Testis (tissue), 3 donors: Measurements from ENCODE around the gene RGS17. TPM values are rescaled to one million over a fixed set of nuclear protein-coding genes. Genes with fewer than 3 reads are reported as not detected.
"Not testable (repeated sequence)": the region's sequence is repeated elsewhere in the genome, so short reads cannot be mapped to it uniquely, and the experiment has no call there.

Experiments
- DNase-seq: peaks from one replicate; pipeline ENCODE4 v3.0.0-alpha.2; 2019
- H3K27ac ChIP-seq, 2 donors: fragments of 200-600 bp; sonication (generic); one replicate each; pipeline ENCODE4 v1.5.1; 2019
- H3K27me3 ChIP-seq: fragments of 200-600 bp; sonication (generic); one replicate; pipeline ENCODE4 v1.5.1; 2019
- H3K36me3 ChIP-seq: fragments of 200-600 bp; sonication (generic); one replicate; pipeline ENCODE4 v1.5.1; 2017; ENCODE audit warnings: low read depth; ENCODE audit errors: missing control alignments
- H3K4me1 ChIP-seq: fragments of 200-600 bp; sonication (generic); one replicate; pipeline ENCODE4 v1.5.1; 2019
- H3K4me3 ChIP-seq, 2 donors: fragments of 200-600 bp; sonication (generic); one replicate each; pipeline ENCODE4 v1.5.1; 2017 to 2019
- H3K9me3 ChIP-seq: fragments of 200-600 bp; sonication (generic); one replicate; pipeline ENCODE4 v1.5.1; 2017
- POLR2A ChIP-seq: fragments of 450-650 bp; IDR thresholded peaks from one replicate; pipeline ENCODE4 v1.6.1; 2017; ENCODE audit warnings: antibody characterized with exemption, mild to moderate bottlenecking, moderate library complexity
- WGBS, 2 donors: methylation state at CpG; one replicate each; pipeline ENCODE4 v1.1.5; 2018; 5-methylcytosine and 5-hydroxymethylcytosine counted together
- intact Hi-C: fragments of 100-400 bp; cut with DNase I; formaldehyde crosslinking; loops from one replicate; pipeline ENCODE4 v1.15.1; 2023; ENCODE audit warnings: low total_unique reads
- polyA plus RNA-seq: library from polyadenylated mRNA; stranded (reverse); fragments of 350-450 nt; fragmentation: Illumina TruSeq; extraction: RNeasy Lipid Tissue Mini Kit (QIAGEN cat#74804); gene quantifications from one replicate; pipeline ENCODE4 v1.2.3, GENCODE V29; 2014; ENCODE audit warnings: low read depth, low replicate concordance; ENCODE audit not compliant: insufficient read depth
- total RNA-seq, 2 donors: library from RNA; depleted of rRNA; stranded (reverse); fragments of >200 nt; gene quantifications; one replicate each; pipeline ENCODE4 v1.2.3, GENCODE V29; 2016
- TF ChIP-seq, protein P1 (sequence below), 3 experiments: fragments of 450-650 bp in 2 of 3; fragments of 200-600 bp in 1 of 3; sonication (generic) in 1 of 3; IDR thresholded peaks; one replicate each; pipeline ENCODE4 v1.5.1; 2016 to 2019; ENCODE audit warnings: antibody characterized with exemption in 3 of 3, mild to moderate bottlenecking in 2 of 3, moderate library complexity in 1 of 3

Gene RGS17
- total and polyA plus RNA-seq, 3 donors from 2014 or later: 0.65 to 4.5 (median 3.1) TPM

DNA sequence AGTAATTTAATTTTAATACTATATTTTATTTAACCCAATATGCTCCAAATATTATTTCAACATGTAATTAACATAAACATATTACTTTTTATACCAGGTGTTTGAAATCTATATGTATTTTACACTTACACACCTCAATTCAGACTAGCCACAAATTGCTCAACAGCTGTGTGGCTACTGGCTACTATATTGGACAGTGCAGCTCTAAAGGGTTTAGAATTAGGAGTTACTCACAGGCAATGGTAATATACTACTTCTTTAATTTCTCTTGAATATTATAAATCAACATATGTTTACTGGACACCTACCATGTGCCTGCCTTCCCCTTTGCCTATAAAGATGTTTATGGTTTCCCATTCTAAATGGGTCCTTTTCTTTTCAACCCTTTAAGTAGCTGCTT lies 130.8 kb downstream of the RGS17 start:
- Histone ChIP-seq H3K27ac (no peak overlapping the region), H3K4me1 (peaks cover 3% of the 10 kb centered on the region), H3K9me3 (no peaks in the 10 kb centered on the region), H3K27me3 (no peaks in the 10 kb centered on the region), H3K36me3 (no peaks in the 10 kb centered on the region), H3K4me3 (no peak overlapping the region)
- intact Hi-C loops: no loop called here
- DNase-seq: no peak
- no peak for TF ChIP-seq POLR2A
- TF ChIP-seq, protein P1, sequence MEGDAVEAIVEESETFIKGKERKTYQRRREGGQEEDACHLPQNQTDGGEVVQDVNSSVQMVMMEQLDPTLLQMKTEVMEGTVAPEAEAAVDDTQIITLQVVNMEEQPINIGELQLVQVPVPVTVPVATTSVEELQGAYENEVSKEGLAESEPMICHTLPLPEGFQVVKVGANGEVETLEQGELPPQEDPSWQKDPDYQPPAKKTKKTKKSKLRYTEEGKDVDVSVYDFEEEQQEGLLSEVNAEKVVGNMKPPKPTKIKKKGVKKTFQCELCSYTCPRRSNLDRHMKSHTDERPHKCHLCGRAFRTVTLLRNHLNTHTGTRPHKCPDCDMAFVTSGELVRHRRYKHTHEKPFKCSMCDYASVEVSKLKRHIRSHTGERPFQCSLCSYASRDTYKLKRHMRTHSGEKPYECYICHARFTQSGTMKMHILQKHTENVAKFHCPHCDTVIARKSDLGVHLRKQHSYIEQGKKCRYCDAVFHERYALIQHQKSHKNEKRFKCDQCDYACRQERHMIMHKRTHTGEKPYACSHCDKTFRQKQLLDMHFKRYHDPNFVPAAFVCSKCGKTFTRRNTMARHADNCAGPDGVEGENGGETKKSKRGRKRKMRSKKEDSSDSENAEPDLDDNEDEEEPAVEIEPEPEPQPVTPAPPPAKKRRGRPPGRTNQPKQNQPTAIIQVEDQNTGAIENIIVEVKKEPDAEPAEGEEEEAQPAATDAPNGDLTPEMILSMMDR (IDR thresholded peaks at IDR 0.05): no peak

DNA sequence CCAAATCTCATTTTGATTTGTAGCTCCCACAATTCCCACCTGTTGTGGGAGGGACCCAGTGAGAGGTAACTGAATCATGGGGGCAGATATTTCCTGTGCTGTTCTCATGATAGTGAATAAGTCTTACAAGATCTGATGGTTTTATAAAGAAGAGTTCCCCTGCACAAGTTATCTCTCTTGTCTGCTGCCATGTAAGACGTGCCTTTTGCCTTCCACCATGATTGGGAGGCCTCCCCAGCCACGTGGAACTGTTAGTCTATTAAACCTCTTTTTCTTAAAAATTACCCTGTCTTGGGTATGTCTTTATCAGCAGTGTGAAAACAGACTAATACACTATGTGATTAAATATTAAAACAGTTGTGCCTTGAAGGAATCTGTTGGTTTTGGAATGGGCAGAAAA lies 131.5 kb downstream of the RGS17 start:
- WGBS, 2 donors: 39 to 44% methylated on average over 2 of the region's 2 CpGs
- intact Hi-C loops, DNase-seq, H3K4me3 ChIP-seq, H3K27ac ChIP-seq, H3K36me3 ChIP-seq, H3K4me1 ChIP-seq, H3K9me3 ChIP-seq, H3K27me3 ChIP-seq: not testable (repeated sequence)

DNA sequence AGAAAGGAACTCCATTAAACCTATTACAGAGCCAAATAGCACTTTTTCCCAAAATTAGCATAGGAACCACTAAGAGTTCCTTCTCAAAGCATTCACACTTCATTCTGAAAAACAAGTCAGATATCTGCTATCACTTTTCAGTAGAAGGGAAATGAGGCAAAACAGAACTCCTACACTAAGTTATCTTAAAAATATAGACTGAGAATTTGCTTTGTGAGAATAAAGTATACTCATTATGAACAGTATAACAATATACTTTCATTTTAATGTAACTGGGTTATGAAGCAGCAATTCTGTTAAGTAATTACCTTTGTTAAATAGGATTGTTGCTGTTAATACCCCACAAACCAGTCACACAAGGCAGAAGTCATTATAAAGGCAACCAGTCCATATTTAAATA lies 137.2 kb downstream of the RGS17 start:
- H3K36me3 ChIP-seq: no peaks in the 10 kb centered on the region
- no peaks in the 10 kb centered on the region for H3K27me3 ChIP-seq
- intact Hi-C loops: no loop called here
- no peak overlapping the region for H3K4me3 ChIP-seq
- TF ChIP-seq POLR2A: no peak
- TF ChIP-seq, protein P1 (IDR thresholded peaks at IDR 0.05): no peak
- H3K27ac ChIP-seq: no peak overlapping the region
- H3K4me1 ChIP-seq: no peaks in the 10 kb centered on the region
- H3K9me3 ChIP-seq: no peaks in the 10 kb centered on the region
- no peak for DNase-seq

DNA sequence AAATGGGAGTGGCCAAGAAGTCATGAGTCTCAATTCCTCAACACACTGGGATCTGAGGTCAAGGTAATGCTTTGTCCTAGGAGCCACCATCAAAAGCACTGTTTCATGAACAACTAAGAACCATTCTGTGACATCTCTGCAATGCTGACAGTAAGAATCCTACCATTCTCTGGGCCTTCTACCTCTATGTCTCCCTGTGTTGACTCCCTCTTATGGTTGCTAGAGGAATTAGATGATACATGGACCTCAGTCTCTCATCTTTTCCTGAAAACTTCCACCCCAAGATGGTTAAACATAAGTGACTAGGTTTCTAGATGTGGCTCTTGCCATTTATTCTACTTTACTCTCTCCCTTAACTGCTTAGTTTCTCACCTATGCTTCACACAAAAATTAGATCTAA lies 137.7 kb downstream of the RGS17 start:
- Histone ChIP-seq H3K9me3 (no peaks in the 10 kb centered on the region), H3K4me3 (no peak overlapping the region), H3K36me3 (no peaks in the 10 kb centered on the region), H3K27ac (no peak overlapping the region), H3K4me1 (no peaks in the 10 kb centered on the region), H3K27me3 (no peaks in the 10 kb centered on the region)
- intact Hi-C loops: no loop called here
- no peak for TF ChIP-seq POLR2A
- TF ChIP-seq, protein P1 (IDR thresholded peaks at IDR 0.05): no peak
- no peak for DNase-seq

DNA sequence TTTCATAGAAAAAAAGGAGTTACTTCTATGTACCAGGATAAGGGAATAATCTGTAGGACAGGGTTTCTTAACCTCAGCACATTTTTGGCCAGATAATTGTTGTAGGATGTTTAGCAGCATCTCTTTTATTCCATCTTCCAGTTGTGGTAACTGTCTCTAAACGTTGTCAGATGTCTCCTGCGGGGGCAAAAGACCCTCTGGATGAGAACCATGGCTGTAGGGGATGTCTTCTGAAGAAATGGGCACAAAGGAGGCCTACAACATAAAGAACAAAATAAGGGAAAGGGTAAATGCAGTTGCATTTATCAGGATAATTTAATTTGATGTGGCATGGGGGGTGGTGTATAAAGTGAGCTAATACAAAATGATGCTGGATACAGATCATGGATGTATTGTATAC lies 144.1 kb downstream of the RGS17 start:
- TF ChIP-seq, protein P1 (IDR thresholded peaks at IDR 0.05): no peak
- TF ChIP-seq POLR2A: no peak
- Histone ChIP-seq H3K4me1 (peaks cover 14% of the 10 kb centered on the region), H3K36me3 (no peaks in the 10 kb centered on the region), H3K27me3 (no peaks in the 10 kb centered on the region), H3K27ac (no peak overlapping the region), H3K4me3 (no peak overlapping the region), H3K9me3 (no peaks in the 10 kb centered on the region)
- no peak for DNase-seq
- intact Hi-C loops: no loop called here
- WGBS, 2 donors: 84 to 88% methylated on average over 2 of the region's 2 CpGs

DNA sequence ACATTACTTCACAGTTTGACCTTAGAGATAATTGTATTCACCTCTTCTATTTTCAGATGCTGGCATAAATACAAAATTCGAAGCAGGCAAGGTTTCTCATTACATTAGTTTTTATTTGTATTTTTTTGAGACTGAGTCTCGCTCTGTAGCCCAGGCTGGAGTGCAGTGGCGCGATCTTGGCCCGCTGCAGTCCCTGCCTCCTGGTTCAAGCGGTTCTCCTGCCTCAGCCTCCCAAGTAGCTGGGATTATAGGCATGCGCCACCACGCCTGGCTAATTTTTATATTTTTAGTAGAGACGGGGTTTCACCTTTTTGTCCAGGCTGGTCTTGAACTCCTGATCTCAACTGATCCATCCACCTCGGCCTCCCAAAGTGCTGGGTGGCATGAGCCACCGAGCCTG lies 145.8 kb downstream of the RGS17 start:
- DNase-seq, H3K27ac ChIP-seq: not testable (repeated sequence)

More for the DNA sequence above, 145.8 kb downstream of the RGS17 start:
- intact Hi-C loops, H3K36me3 ChIP-seq, H3K9me3 ChIP-seq, H3K4me3 ChIP-seq, H3K27me3 ChIP-seq: not testable (repeated sequence)
- peaks cover 18% of the 10 kb centered on the region for H3K4me1 ChIP-seq
- WGBS, 2 donors: 66 to 82% methylated on average over 11 of the region's 11 CpGs
